GM18498 (cell line): ENCODE data around the gene BCAS1.

Experiments
- ATAC-seq: cut with Tn5 transposase; IDR thresholded peaks from one replicate; pipeline ENCODE4 v1.9.1; 2021; ENCODE audit warnings: mild to moderate bottlenecking, moderate library complexity; ENCODE audit not compliant: unreplicated experiment

BCAS1 gene, protein sequence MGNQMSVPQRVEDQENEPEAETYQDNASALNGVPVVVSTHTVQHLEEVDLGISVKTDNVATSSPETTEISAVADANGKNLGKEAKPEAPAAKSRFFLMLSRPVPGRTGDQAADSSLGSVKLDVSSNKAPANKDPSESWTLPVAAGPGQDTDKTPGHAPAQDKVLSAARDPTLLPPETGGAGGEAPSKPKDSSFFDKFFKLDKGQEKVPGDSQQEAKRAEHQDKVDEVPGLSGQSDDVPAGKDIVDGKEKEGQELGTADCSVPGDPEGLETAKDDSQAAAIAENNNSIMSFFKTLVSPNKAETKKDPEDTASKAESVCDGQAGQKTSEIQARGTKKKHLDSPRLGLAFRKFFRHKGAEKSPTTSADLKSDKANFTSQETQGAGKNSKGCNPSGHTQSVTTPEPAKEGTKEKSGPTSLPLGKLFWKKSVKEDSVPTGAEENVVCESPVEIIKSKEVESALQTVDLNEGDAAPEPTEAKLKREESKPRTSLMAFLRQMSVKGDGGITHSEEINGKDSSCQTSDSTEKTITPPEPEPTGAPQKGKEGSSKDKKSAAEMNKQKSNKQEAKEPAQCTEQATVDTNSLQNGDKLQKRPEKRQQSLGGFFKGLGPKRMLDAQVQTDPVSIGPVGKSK

DNA sequence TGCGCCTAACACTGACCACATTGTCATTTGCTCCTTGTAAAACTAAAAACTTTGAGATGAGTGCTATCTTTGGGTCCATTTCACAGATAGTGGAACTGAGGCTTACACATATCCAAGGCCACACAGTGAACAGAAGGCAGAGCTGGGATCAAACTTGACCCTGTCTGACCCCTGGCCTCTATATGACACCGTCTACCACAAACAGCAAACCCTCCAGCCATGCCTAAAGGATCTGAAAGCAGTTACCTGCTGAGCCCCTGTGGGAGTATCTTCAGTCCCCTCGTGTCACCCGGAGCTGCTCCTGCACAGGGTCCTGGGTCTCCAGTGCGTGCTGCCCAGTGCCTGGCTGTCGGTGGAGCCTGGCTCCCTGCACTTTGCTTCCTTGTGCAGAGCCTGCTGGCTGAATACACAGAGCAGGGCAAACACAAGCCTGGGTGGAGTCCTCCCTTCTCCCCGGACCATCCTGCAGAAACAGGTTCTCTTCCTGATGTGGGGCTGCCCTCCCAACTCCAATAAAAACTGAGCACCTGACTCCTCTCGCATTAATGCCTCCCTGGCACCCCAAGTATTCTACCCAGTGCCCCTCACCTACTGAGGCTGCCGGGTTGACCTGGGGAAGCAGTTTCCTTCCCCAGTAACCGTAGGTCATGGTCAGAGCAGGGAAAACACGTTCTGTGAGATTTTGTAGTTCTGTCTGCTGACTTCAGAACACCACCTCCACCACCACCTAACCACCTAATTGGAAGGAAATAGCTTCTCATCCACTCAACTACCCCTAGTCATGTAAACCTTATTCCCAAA, at the start of gene BCAS1:
Gene BCAS1 (minus strand): TSS at position 408 of the 801 bp plus-strand sequence. CDS start 11,876 bp downstream, outside the sequence.
- ATAC-seq: no peak

DNA sequence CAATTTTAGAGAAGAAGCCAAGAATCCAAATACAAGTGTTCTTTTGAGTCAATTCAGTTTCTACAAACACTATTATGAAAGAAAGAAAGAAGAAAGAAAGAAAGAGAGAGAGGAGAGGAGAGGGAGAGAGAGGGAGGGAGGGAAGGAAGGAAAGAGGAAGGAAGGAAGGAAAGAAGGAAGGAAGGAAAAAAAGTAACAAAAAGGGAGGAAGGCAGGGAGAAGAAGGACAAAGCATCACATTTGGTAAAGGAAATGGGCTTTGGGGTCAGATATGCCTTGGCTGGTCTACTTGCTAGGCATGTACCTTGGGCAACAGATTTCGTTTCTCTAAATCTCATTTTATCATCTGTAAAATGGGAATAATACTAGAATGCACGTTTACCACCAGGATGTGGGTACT, 49.4 kb upstream of the BCAS1 start:
- no peak for ATAC-seq

DNA sequence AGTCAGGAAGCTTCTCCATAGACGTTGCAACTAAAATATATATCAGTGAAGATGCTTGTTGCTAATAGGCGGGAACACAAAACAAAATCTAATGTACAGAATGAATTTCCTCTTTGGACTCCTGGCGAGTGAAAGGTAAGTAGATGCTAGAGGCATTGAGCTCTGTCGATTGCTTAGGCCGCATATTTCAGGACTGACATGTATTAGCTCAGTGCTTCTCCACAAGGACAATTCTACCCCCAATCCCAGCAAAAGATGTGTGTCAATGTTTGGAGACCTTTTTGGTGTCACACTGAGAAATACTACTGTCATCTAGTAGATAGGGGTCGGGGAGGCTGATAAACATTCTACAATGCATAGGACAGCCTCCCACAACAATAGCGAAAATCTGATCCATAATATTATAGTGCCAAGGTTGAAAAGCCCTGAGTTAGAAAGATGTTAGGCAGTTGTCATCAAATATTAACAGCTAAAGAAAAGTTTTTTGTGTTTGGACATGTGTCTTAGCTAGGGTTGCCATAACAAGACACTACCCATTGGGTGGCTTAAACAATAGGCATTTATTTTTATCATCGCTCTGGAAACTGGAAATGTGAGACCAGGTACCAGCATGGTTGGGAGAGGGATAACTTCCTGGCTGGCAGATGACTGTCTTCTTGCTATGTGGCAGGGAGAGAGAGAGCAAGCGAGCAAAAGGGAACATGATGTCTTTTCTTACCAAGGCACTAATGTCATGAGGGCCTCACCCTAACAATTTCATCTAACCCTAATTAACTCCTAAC, 48.0 kb upstream of the BCAS1 start:
- no peak for ATAC-seq

DNA sequence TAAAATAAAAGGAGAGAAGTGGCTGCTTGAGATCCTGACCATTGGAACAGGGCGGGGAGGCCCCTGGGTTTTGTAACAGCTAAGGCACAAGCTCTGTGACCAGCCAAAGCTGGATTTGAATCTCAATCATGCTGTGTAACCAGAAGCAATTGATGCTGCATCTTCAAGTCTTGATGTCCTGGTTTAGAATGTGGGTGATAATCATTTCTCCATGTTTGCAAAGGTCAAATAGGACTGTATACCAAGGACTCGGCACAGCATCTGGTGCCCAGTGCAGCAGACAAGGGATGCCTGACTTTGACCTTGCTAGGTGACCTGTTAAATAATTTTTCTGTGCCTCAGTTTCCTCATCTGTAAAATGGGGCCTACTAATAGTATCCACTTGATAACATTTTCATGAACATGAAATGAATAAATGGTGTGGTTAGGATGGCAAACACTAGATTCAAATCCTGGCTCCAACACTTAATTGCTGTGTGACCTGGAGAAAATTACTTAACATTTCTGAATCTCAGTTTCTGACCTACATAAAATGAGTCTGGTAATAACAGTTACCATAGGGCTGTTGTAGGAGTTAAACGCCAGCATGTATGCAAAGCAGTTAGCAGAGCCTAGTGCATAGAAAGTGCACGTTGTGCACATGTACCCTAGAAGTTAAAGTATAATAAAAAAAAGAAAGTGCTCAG, 46.3 kb upstream of the BCAS1 start:
- no peak for ATAC-seq

DNA sequence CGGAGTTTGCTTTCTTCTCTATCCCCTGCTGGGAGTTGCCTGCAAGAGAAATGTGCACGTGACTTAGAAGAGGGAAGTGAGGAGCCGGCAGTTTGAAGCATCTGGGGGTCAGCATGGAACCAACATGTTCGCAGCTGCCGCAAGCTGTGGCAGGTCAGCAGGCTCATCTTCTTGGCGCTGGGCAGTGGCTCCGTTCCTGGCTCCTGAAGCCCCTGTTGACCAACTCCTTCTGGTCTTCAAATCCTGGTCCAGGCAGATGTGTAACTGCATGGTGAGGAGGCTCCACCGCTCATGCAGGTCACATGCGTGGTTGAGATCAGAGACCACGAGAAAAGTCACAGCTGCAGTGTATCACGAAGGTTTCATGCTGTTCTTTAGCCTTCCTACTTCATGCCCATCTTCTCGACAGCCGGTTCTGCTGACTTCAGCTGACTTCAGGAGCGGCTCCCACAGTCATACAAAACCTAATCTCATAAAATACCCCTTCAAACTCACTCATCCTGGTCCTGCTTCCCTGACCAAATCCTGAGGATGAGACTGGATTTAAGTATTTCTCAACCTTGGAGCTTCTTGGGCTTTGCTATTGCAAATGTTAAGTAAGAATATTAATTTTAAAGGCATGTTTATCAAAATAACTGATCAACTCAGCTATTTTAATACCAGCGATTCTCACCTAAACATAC, 44.9 kb upstream of the BCAS1 start:
- ATAC-seq: no peak

DNA sequence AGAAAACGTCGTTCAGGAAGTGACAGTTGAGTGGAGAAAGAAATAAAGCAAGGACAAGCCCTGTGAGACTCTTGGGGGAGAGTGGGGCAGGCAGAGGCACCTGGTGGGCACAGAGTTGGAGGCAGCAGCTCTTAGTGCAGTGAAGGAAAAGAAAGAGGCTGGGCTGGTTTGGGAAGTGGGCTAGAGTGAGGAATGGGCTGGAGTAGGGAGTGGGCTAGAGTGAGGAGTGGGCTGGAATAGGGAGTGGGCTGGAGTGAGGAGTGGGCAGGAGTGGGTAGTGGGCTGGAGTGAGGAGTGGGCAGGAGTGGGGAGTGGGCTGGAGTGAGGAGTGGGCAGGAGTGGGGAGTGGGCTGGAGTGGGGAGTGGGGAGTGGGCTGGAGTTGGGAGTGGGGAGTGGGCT, 43.7 kb upstream of the BCAS1 start:
- ATAC-seq: no peak

DNA sequence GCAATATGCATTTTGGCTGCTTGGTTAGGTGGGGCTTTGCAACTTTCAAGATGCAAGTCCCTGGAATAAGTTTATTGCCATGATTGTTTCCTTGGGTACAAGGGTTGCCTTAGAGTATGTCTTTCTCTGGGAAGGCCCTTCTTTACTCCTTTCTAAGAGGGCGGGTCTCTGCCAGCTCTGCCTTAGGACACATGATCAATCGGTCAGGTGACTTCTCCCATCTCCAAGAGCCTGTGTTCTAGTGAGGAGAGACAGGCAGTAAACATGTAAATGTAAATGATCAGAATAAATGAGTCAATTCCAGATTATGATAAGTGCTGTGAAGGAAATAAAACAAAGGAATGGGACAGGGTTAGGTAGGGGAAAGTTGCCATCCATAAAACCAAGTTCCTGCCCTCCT, 43.2 kb upstream of the BCAS1 start:
- no peak for ATAC-seq

DNA sequence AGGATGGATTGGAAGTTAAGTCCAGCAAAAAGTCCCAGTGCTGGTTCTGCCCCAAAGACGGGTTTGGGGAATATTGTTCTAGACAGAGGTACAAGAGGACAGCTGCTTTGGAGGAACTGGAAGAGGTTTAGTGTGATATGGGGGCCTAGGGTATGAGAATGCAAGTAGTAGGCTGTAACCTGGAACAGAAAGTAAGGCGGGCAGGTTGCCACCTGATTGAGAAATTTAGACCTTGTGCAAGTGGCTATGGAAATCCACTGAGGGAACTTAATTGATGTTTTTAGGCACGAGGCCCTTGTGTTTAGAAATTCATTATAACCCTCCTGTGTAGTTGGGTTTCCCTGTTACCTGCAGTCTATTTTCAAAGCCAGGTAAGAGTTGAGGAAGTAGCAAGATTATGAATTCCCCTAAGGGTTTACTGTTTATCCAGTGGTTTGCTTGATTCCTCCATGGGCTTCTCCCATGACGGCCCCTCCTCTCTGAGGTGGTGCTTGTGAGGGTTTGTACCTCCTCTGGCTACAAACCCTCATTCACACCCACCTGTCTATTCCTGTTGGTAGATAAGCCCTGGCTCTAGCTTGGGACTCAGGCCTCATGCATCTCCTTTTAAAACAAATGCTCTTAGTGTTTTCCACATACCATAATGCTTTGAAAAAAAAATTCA, 42.0 kb upstream of the BCAS1 start:
- no peak for ATAC-seq

DNA sequence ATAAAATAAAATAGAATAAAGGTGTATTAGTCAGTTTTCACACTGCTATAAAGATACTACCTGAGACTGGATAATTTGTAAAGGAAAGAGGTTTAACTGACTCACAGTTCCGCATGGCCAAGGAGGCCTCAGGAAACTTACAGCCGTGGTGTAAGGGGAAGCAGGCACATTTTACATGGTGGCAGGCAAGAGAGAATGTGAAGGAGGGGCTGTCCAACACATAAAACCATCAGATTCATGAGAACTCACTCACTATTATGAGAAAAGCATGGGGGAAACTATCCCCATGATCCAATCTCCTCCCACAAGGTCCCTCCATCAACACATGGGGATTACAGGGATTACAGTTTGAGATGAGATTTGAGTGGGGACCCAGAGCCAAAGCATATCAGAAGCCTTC, 41.1 kb upstream of the BCAS1 start:
- no peak for ATAC-seq

DNA sequence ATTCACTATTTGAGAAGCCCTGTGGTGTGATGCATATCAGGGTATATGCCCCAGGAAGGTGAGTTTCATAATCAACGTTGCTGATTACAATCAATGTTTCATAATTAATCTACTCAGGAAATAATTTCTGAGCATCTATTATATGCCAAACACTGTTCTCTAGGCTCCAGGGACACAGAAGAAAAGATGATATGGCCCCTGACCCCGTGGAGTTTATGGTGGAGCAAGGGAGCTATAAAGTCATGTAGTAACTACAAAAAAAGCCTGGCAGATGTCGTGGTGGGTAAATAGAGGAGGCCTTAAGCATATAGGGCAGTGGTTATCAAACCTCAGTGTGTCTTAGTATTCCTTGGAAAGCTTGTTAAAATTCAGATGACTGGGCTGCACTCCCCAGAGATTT, 40.1 kb upstream of the BCAS1 start:
- no peak for ATAC-seq

DNA sequence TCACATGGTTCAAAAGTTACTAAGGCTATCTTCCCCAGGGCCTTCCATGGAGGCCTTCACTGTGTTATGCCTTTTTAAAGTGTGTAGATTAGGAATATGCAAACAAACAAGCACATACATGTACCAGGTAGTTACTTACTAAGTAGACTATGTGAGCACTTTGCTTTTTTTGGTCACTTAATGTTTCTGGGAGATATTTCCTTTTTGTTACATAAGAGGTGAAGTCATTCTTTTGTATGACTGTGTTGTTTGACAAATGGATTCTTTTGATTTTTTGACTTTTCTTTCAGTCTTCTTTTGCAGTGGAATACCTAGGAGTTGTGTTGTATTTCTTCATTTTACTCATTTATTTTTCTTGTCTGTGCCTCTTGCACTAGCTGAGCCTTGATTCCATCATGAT, 39.6 kb upstream of the BCAS1 start:
- ATAC-seq: no peak

DNA sequence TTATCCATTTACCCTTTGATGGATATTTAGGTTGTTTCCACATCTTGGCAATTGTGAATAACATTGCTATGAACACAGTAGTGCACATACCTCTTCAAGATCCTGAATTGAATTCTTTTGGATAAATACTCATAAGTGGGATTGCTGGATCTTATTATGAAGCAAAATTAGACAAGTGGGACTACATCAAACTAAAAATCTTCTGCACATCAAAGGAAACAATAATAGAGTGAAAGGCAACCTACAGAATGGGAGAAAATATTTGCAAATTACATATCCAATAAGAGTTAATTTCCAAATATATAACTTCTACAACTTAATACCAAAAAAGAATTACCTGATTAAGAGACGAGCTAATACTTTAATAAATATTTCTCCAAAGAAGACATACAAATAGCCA, 38.4 kb upstream of the BCAS1 start:
- no peak for ATAC-seq

DNA sequence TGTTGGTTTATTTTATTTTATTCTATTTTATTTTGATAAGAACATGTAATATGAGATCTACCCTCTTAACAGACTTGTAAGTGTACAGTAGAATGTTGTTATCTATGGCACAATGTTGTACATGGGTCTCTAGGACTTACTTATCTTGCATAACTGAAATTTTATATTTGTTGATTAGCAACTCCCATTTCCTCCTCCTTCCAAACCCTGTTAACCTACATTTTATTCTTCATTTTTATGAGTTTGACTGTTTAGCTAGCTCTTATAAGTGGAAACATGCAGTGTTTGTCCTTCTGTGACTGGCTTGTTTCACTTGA, 37.9 kb upstream of the BCAS1 start:
- no peak for ATAC-seq

DNA sequence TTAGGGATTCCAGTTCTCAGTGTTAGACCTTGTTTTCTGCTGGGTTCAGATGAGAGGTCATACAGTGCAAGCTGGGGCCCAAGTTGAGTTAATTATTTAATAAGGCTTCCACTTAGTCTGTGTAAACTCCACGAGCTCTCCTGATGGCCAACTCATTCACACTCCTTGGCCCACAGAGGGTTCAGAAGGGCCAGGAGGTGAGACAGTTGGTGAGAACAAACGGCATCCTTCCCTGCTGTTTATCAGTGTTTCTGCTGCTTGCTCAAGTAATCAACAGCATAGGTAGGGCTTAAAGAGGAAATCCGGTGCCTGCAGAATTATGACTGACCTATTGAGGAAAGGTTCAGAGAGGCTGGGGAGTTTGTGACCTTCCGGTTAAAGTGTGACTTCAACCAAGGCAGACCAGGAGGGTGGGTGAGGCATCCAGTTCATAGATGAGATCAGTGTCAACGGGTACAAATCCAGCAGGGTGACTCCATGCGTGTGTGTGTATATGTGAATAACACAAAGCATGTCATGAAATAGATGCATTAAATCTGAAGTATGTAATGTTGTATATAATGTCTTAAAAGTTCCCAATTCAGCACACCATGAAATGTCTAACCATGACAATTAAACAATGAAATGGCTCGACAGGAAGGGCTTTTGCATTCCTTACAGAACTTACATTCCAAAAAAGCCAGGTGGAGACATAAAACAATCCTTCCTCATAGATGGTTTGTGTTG, 37.4 kb upstream of the BCAS1 start:
- ATAC-seq: no peak

DNA sequence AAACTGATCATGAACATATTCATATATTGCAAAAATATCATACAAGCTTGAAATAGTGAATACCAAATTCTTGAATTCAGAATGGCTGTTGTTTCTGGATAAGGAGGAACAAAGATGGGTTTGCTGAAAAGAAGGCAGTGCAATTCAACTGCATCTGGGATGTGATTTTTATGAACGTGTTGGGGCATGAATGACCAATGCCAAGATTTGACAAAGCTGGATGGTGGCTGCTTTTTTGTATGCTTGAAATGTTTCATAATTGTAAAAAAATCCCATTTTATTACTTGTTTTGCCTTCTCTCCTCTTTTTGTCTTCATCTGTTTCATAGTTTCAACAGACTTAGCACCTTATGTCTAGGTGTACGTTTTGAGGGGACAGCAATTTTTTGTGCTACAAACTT, 36.8 kb upstream of the BCAS1 start:
- no peak for ATAC-seq

DNA sequence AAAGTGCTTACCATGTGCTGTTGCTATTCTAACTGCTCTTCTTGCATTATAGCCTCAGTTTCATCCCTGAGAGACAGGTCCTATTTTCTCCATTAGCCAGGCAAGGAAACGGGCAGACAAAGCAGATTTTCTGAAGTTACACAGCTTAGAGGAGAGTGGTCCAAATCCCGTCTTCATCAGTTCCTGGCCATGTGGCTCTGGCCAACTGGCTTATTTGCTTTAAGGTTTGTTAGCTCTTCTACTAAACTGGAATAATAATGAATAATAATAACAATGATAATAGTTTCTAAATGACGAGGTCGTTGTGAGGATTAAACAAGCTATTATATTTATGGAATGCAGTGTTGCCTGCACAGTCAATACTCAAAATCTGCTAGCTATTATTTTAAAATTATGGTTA, 35.8 kb upstream of the BCAS1 start:
- no peak for ATAC-seq

DNA sequence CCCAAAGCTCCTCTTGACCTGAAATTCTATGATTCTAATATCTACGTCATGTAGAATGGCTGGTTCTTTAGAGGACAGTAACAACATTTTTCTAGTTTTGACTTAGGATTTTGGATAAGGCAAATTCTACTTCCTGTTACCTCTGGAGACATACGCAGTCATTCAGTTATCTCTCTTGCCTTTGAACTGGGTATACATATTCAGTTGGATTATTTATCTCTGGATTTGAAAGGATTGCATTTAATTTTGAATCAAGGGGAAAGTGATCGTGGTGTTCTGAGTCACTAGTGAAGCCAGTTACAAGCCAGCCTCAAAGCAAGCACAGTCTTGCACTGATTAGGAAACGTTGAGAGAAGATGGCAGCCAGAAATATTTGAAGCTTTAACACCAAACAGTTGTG, 35.3 kb upstream of the BCAS1 start:
- ATAC-seq: no peak

DNA sequence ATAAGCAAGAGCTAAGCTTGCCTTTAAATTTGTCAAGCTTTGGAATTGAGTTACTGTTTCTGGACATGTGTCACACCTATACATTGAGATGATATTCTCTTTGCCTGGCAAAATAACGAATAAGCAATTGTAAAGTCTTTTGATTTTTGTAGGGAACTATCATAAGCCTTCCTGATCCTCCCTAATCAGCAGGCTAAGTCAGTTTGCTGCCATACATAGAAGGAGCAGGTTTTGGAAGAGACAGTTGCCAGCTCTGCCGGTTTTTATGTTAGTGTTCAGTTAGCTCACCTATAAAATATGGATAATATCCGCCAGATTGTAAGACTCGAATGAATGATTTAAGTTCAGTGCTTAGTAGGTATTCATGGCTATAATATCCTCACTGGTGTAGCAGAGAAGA, 34.4 kb upstream of the BCAS1 start:
- no peak for ATAC-seq
